GM21526 (cell line): ENCODE data around the gene GAS2.

Experiments used
- ATAC-seq: cut with Tn5 transposase; IDR thresholded peaks from one replicate; pipeline ENCODE4 v1.9.1; 2021; ENCODE audit warnings: moderate library complexity; ENCODE audit not compliant: unreplicated experiment, low FRiP score

Gene GAS2

GRCh38 chr11:22846726-22847125 is 180.3 kb downstream of the GAS2 start:
- no peak for ATAC-seq

GRCh38 chr11:22851477-22851876 is 185.1 kb downstream of the GAS2 start:
- no peak for ATAC-seq

DNA sequence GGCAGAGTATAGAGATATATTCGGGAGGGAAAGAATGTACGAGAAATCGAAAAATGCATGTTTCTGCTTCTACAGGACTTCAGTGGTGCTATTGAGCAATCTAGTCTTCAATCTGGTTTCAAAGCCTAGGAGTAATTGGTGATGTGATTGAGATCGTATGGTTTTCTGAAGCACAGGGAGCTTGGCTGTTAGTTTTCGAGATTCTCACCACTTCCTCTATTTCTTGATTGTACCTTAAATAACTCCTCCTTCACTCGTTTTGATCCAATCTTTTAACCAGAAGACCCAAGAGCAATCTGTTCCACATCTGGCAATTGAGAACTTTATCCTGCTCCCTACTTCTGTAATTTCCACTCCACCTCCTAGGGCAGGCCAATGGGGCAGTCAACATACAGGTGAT is 193.3 kb downstream of the GAS2 start:
- ATAC-seq, result no peak

DNA sequence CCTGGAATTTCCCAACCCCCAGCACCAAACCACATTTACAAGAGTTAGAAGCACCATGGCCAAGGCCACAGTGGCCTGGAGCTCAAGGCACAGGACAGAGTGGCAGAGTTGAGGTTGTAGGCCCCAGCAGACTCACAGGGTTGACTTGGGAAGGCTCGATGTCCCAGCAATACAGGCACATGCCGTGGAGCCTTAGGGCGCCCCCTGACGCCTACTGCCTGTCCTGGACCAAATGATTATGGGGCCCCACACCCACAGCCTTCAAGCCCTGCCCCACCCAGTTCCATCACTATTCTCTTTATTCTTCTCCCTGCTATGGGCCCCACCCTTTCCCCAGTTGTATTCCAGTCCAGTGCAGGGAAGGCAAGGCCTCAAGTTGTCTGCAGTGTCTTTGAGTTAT is 193.8 kb downstream of the GAS2 start, which contains the start of gene CCDC179:
CCDC179 (minus strand) TSS at position 234 of the 400 bp plus-strand sequence; CDS start at position 181, 53 bp downstream.
- no peak for ATAC-seq
